Measurements from ENCODE around the gene CCHCR1. TPM values are rescaled to one million over a fixed set of nuclear protein-coding genes. Genes with fewer than 3 reads are reported as not detected.

CCHCR1 gene
- total and polyA plus RNA-seq, 2 of the 13 experiments (the other 11 are each of a cell fraction or from before 2014, with no cell fraction given): 14.6 to 28.2 TPM

GRCh38 chr6:31186052-31186734 is 28.6 kb upstream of the CCHCR1 start (continued):
- 0 out of 2 replicates have a peak, but pooled peaks have one; percentile 41 for TF ChIP-seq ZFP82 (CRISPR knock-in tag; IDR thresholded peaks at IDR 0.05; ENCODE audit: borderline replicate concordance)
- 0 out of 2 replicates have a peak, but pooled peaks have one; percentile 56 for TF ChIP-seq ZNF616 (CRISPR knock-in tag; IDR thresholded peaks at IDR 0.05; ENCODE audit: low read depth)
- peak; percentile 44 for TF ChIP-seq ZEB1 (IDR thresholded peaks at IDR 0.05; ENCODE audit: insufficient replicate concordance, low read depth)
- no peak; the same call in none of the 2 replicates for TF ChIP-seq BCL6 (CRISPR knock-in tag; IDR thresholded peaks at IDR 0.05)
- TF ChIP-seq GTF2F1 (IDR thresholded peaks at IDR 0.05; ENCODE audit: low read length): no peak
- TF ChIP-seq MTERF4 (CRISPR knock-in tag; IDR thresholded peaks at IDR 0.05): peak; percentile 28; the same call in 1 of the 2 replicates
- peak; percentile 94 for TF ChIP-seq ZFY (CRISPR knock-in tag; IDR thresholded peaks at IDR 0.05)
- 0 out of 2 replicates have a peak, but pooled peaks have one; percentile 24 for TF ChIP-seq ZKSCAN8 (CRISPR knock-in tag; IDR thresholded peaks at IDR 0.05; ENCODE audit: borderline replicate concordance)
- no peak for TF ChIP-seq POLR2AphosphoS2 (IDR thresholded peaks at IDR 0.05; ENCODE audit: low read depth, low read length)
- no peak for TF ChIP-seq ZBTB43 (CRISPR knock-in tag; conservative IDR thresholded peaks at IDR 0.05)
- peak; percentile 87 for TF ChIP-seq NRL (CRISPR knock-in tag; IDR thresholded peaks at IDR 0.05; ENCODE audit: borderline replicate concordance)
- peak; percentile 67 for TF ChIP-seq ZBTB7B (CRISPR knock-in tag; IDR thresholded peaks at IDR 0.05)
- no peak for TF ChIP-seq IKZF4 (CRISPR knock-in tag; IDR thresholded peaks at IDR 0.05; ENCODE audit: borderline replicate concordance, low read depth, not compliant biosample characterization)
- no peak for TF ChIP-seq RNF2 (conservative IDR thresholded peaks at IDR 0.05; ENCODE audit: low read depth)
- TF ChIP-seq ZNF792 (CRISPR knock-in tag; IDR thresholded peaks at IDR 0.05): peak; percentile 52; the same call in 1 of the 2 replicates
- TF ChIP-seq E2F2 (CRISPR knock-in tag; IDR thresholded peaks at IDR 0.05; ENCODE audit: borderline replicate concordance): no peak
- no peak for TF ChIP-seq ZNF432 (CRISPR knock-in tag; IDR thresholded peaks at IDR 0.05; ENCODE audit: borderline replicate concordance)
- no peak for TF ChIP-seq ZNF12 (CRISPR knock-in tag; IDR thresholded peaks at IDR 0.05)
- TF ChIP-seq ZNF746 (CRISPR knock-in tag; IDR thresholded peaks at IDR 0.05): no peak; the same call in 1 of the 2 replicates
- TF ChIP-seq USF2 (IDR thresholded peaks at IDR 0.05; ENCODE audit: low read depth, low read length): no peak
- TF ChIP-seq USF2 (CRISPR knock-in tag; IDR thresholded peaks at IDR 0.05; ENCODE audit: borderline replicate concordance): no peak
- TF ChIP-seq ZNF280B (CRISPR knock-in tag; IDR thresholded peaks at IDR 0.05; ENCODE audit: borderline replicate concordance): peak; percentile 73; the same call in 1 of the 2 replicates
- 0 out of 2 replicates have a peak, but pooled peaks have one; percentile 57 for TF ChIP-seq ZNF878 (CRISPR knock-in tag; IDR thresholded peaks at IDR 0.05)
- no peak for TF ChIP-seq MIXL1 (CRISPR knock-in tag; IDR thresholded peaks at IDR 0.05)

All from HepG2 (cell line).